IMR-90 (cell line): Measurements from ENCODE around the gene GABRB1.

Source experiments
- CTCF ChIP-seq: conservative IDR thresholded peaks from 2 replicates; pipeline ENCODE4 v1.5.1; 2012; ENCODE audit warnings: mild to moderate bottlenecking, low read depth, low read length, improper control_type of control experiment
- FOS ChIP-seq: fragments of 150-350 bp; IDR thresholded peaks from 2 replicates; pipeline ENCODE4 v1.6.1; 2016; ENCODE audit warnings: low read depth, low read length

GRCh38 chr4:47386561-47387235, 355.3 kb downstream of the GABRB1 start:
- TF ChIP-seq FOS = no peak
- TF ChIP-seq CTCF = no peak
